Caco-2 (cell line): ENCODE data around the gene MAPT. TPM values are rescaled to one million over a fixed set of nuclear protein-coding genes. Genes with fewer than 3 reads are reported as not detected.

Experiments
- BruUV-seq: library from RNA; stranded (reverse); fragments of 400-500 nt; replicated peaks from 2 replicates; lab custom pipeline; 2021; lab: Mats Ljungman, UMichigan
- CTCF ChIA-PET: fragments of 300-600 bp; sonication (Branson Sonifier 250); formaldehyde crosslinking; loops from one replicate; lab custom pipeline; 2022; ENCODE audit warnings: antibody characterized with exemption; lab: Charles Lee
- POLR2A ChIA-PET: fragments of 300-600 bp; sonication (Branson Sonifier 250); formaldehyde crosslinking; loops from one replicate; lab custom pipeline; 2022; ENCODE audit warnings: antibody characterized with exemption; lab: Charles Lee
- DNase-seq, 2 experiments: peaks; one replicate each; pipeline versions ENCODE4 v3.0.0 to v3.0.0-alpha.2; 2020 to 2022
- H3K27me3 ChIP-seq: replicated peaks from 2 replicates; pipeline ENCODE4 v1.6.0; 2011; ENCODE audit warnings: low read length; ENCODE audit not compliant: control insufficient read depth, insufficient read depth
- H3K36me3 ChIP-seq: 2 replicates; pipeline ENCODE4 v1.5.1; 2011; ENCODE audit warnings: low read length; ENCODE audit not compliant: control insufficient read depth, insufficient read depth
- H3K4me1 ChIP-seq: fragments of 250-450 bp; sonication (Bioruptor Pico); 2 replicates; pipeline ENCODE4 v1.5.1; 2020; ENCODE audit warnings: mild to moderate bottlenecking
- H3K4me3 ChIP-seq: 2 replicates; pipeline ENCODE4 v1.5.1; 2011; ENCODE audit warnings: low read depth, mild to moderate bottlenecking, control low read depth, low read length
- H3K9me3 ChIP-seq: fragments of 250-450 bp; sonication (Bioruptor Pico); 2 replicates; pipeline ENCODE4 v1.5.1; 2020; ENCODE audit warnings: mild to moderate bottlenecking, moderate library complexity
- H3K27ac Mint-ChIP-seq: one replicate; pipeline ENCODE4 v1.8.0; 2022; ENCODE audit warnings: mixed read lengths; ENCODE audit not compliant: unreplicated experiment
- H3K27me3 Mint-ChIP-seq: one replicate; pipeline ENCODE4 v1.8.0; 2022; ENCODE audit warnings: mixed read lengths; ENCODE audit not compliant: insufficient read depth, unreplicated experiment
- H3K36me3 Mint-ChIP-seq: one replicate; pipeline ENCODE4 v1.8.0; 2022; ENCODE audit warnings: mild to moderate bottlenecking, mixed read lengths; ENCODE audit not compliant: insufficient read depth, unreplicated experiment
- H3K4me1 Mint-ChIP-seq: one replicate; pipeline ENCODE4 v1.8.0; 2022; ENCODE audit warnings: low read depth, mixed read lengths; ENCODE audit not compliant: unreplicated experiment
- H3K4me3 Mint-ChIP-seq: one replicate; pipeline ENCODE4 v1.8.0; 2022; ENCODE audit warnings: mild to moderate bottlenecking, moderate library complexity, mixed read lengths; ENCODE audit not compliant: unreplicated experiment
- H3K9me3 Mint-ChIP-seq: one replicate; pipeline ENCODE4 v1.8.0; 2022; ENCODE audit warnings: mixed read lengths; ENCODE audit not compliant: unreplicated experiment
- intact Hi-C: fragments of 100-400 bp; cut with micrococcal nuclease; formaldehyde crosslinking; loops from one replicate; pipeline ENCODE4 v1.10.0; 2022; ENCODE audit not compliant: unreplicated experiment
- total RNA-seq: library from RNA; stranded (reverse); gene quantifications from 2 replicates; pipeline ENCODE4 v1.2.3, GENCODE V29; 2022
- TF ChIP-seq, protein P1 (sequence below), 2 experiments: fragments of 200-600 bp in 1 of 2; IDR thresholded peaks; 1 replicate in 1 of 2; 2 replicates in 1 of 2; pipeline versions ENCODE4 v1.5.1 to v1.8.0; 2011 to 2022; ENCODE audit warnings: antibody characterized with exemption in 1 of 2, control low read depth in 1 of 2, inconsistent platforms in 1 of 2, low read depth in 1 of 2, low read length in 1 of 2, mild to moderate bottlenecking in 1 of 2, moderate library complexity in 1 of 2; ENCODE audit not compliant: insufficient read depth in 1 of 2, severe bottlenecking in 1 of 2, unreplicated experiment in 1 of 2

The MAPT gene
- total RNA-seq, 1 experiment from 2014 or later, result 0.95 TPM

DNA sequence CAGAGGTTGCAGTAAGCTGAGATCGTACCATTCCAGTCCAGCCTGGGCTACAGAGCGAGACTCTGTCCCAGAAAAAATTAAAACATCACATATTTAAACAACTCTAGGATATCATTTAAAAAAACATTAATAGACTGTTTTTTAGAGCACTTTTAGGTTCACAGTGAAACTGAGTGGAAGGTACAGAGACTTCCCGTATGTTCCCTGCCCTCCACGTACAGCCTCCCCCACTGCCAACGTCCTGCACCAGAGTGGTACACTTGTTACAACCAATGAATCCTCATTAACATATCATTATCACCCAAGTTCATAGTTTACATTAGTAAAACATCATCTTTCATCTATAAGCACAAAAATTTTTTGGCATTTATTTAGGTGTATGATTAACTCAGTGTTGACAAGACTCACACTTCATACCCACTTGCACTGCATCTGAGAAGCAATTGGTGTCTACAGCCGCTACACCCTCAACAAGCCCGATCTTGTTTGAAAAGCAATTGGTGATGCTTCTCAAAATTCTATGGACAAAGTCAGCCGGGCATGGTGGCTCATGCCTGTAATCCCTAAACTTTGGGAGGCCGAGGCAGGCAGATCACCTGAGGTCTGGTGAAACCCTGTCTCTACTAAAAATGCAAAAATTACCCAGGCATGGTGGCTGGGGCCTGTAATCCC is 64.8 kb downstream of the MAPT start:
- H3K4me3 Mint-ChIP-seq, result no peak overlapping the region
- Histone ChIP-seq H3K36me3 (no peaks in the 10 kb centered on the region), H3K4me3 (no peak overlapping the region), H3K27me3 (no peaks in the 10 kb centered on the region), H3K9me3 (no peaks in the 10 kb centered on the region), H3K4me1 (no peaks in the 10 kb centered on the region)
- ChIA-PET POLR2A (no interaction called here), CTCF (no interaction called here)
- intact Hi-C loops, result no loop called here
- DNase-seq, result no peak
- no peak overlapping the region for H3K27ac Mint-ChIP-seq
- BruUV-seq, result no TSS peak
- H3K36me3 Mint-ChIP-seq, result no peaks in the 10 kb centered on the region
- no peaks in the 10 kb centered on the region for H3K4me1 Mint-ChIP-seq
- peaks cover 3% of the 10 kb centered on the region for H3K27me3 Mint-ChIP-seq
- no peaks in the 10 kb centered on the region for H3K9me3 Mint-ChIP-seq
- TF ChIP-seq, protein P1, sequence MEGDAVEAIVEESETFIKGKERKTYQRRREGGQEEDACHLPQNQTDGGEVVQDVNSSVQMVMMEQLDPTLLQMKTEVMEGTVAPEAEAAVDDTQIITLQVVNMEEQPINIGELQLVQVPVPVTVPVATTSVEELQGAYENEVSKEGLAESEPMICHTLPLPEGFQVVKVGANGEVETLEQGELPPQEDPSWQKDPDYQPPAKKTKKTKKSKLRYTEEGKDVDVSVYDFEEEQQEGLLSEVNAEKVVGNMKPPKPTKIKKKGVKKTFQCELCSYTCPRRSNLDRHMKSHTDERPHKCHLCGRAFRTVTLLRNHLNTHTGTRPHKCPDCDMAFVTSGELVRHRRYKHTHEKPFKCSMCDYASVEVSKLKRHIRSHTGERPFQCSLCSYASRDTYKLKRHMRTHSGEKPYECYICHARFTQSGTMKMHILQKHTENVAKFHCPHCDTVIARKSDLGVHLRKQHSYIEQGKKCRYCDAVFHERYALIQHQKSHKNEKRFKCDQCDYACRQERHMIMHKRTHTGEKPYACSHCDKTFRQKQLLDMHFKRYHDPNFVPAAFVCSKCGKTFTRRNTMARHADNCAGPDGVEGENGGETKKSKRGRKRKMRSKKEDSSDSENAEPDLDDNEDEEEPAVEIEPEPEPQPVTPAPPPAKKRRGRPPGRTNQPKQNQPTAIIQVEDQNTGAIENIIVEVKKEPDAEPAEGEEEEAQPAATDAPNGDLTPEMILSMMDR (IDR thresholded peaks at IDR 0.05; ENCODE audit: insufficient read depth in 1 of 2, low read depth in 1 of 2, low read length in 1 of 2, severe bottlenecking in 1 of 2, unreplicated experiment in 1 of 2), result no peak

DNA sequence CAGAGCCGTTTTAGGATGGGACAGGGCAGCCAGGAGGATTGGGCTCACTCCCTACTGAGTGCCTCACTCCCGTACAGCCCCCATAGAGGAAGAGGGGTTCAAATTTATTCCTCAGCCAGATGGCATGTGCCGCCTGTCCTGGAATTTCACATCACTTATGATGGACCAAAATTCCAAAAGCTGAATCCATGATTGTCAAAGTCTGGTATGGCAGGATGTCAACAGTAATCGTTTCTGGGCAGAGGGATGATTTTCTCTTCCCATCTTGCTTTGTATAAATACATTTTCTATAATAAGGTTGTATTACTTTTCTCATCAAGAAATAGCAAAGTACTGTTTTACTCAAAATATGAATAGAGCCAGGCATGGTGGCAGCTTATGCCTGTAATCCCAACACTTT is 66.0 kb downstream of the MAPT start:
- Mint-ChIP-seq H3K4me1 (no peaks in the 10 kb centered on the region), H3K27me3 (peaks cover under 1% of the 10 kb centered on the region), H3K4me3 (no peak overlapping the region), H3K9me3 (no peaks in the 10 kb centered on the region), H3K36me3 (no peaks in the 10 kb centered on the region), H3K27ac (no peak overlapping the region)
- ChIA-PET CTCF (no interaction called here), POLR2A (no interaction called here)
- H3K4me1 ChIP-seq, result no peaks in the 10 kb centered on the region
- H3K9me3 ChIP-seq, result no peaks in the 10 kb centered on the region
- TF ChIP-seq, protein P1 (IDR thresholded peaks at IDR 0.05; ENCODE audit: insufficient read depth in 1 of 2, low read depth in 1 of 2, low read length in 1 of 2, severe bottlenecking in 1 of 2, unreplicated experiment in 1 of 2), result no peak
- no peaks in the 10 kb centered on the region for H3K27me3 ChIP-seq
- DNase-seq, result no peak
- H3K4me3 ChIP-seq, result no peak overlapping the region
- intact Hi-C loops, result no loop called here
- no TSS peak for BruUV-seq
- no peaks in the 10 kb centered on the region for H3K36me3 ChIP-seq

DNA sequence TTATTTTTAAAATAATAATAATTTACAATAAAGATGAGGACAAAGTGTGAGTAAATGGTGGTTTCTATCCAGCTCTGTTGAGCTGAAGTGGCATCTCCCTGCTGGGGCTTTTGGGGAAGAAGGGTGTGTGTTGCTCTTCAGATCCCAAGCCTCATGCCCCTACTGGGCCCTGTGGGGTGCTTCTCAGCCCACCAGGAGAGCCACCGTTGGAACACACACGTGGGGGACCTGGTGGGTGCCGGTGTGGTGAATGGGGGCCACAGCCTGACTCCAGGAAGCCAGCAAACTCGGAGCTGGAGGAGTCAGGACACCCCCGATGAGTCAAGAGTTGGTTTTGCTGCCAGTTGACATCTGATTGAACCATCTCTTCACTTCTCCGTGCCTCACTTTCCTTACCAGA is 66.9 kb downstream of the MAPT start:
- peak in 1 of 2 experiments; percentile 9 for DNase-seq
- Mint-ChIP-seq H3K36me3 (no peaks in the 10 kb centered on the region), H3K4me1 (no peaks in the 10 kb centered on the region), H3K4me3 (no peak overlapping the region), H3K27ac (no peak overlapping the region), H3K27me3 (no peaks in the 10 kb centered on the region), H3K9me3 (no peaks in the 10 kb centered on the region)
- TF ChIP-seq, protein P1 (IDR thresholded peaks at IDR 0.05; ENCODE audit: insufficient read depth in 1 of 2, low read depth in 1 of 2, low read length in 1 of 2, severe bottlenecking in 1 of 2, unreplicated experiment in 1 of 2), result no peak
- Histone ChIP-seq H3K9me3 (no peaks in the 10 kb centered on the region), H3K4me1 (no peaks in the 10 kb centered on the region), H3K27me3 (no peaks in the 10 kb centered on the region), H3K4me3 (no peak overlapping the region), H3K36me3 (no peaks in the 10 kb centered on the region)
- intact Hi-C loops, result no loop called here
- CTCF ChIA-PET, result interaction anchor here (1.0 kb wide), 1 partner anchor 232 kb away, joined by 4 read pairs; the partner anchor contains the start of gene KANSL1
- no TSS peak for BruUV-seq
- POLR2A ChIA-PET, result no interaction called here
